KOPT-K1 (cell line): ENCODE measurements around the gene KIRREL3.

Experiments
- H3K27ac ChIP-seq: fragments of 200-600 bp; sonication (generic); 2 replicates; pipeline ENCODE4 v1.5.1; 2016; ENCODE audit warnings: antibody characterized with exemption, mild to moderate bottlenecking, low read depth, low read length; ENCODE audit not compliant: poor library complexity, severe bottlenecking
- H3K36me3 ChIP-seq: fragments of 200-600 bp; sonication (generic); 2 replicates; pipeline ENCODE4 v1.5.1; 2017; ENCODE audit warnings: antibody characterized with exemption, mild to moderate bottlenecking, low read length, moderate library complexity; ENCODE audit not compliant: insufficient read depth
- H3K9me3 ChIP-seq: fragments of 200-600 bp; sonication (generic); 2 replicates; pipeline ENCODE4 v1.5.1; 2017; ENCODE audit warnings: antibody characterized with exemption, low read length, mild to moderate bottlenecking; ENCODE audit not compliant: insufficient read depth, poor library complexity, severe bottlenecking

The KIRREL3 gene

GRCh38 chr11:126598344-126599216 is 402.0 kb downstream of the KIRREL3 start:
- Histone ChIP-seq H3K36me3 (no peaks in the 10 kb centered on the region), H3K9me3 (peaks cover 6% of the 10 kb centered on the region), H3K27ac (no peak overlapping the region)

- Histone ChIP-seq H3K9me3 (peaks cover 6% of the 10 kb centered on the region), H3K27ac (no peak overlapping the region), H3K36me3 (no peaks in the 10 kb centered on the region)
Measured at GRCh38 chr11:126597041-126597440, 403.5 kb downstream of the KIRREL3 start.

- Histone ChIP-seq H3K27ac (no peak overlapping the region), H3K9me3 (peaks cover 6% of the 10 kb centered on the region), H3K36me3 (no peaks in the 10 kb centered on the region)
Measured at GRCh38 chr11:126596474-126596873, 404.1 kb downstream of the KIRREL3 start.

- H3K36me3 ChIP-seq, result no peaks in the 10 kb centered on the region
- no peak overlapping the region for H3K27ac ChIP-seq
- peaks cover 6% of the 10 kb centered on the region for H3K9me3 ChIP-seq
Measured at GRCh38 chr11:126595560-126595959, 405.0 kb downstream of the KIRREL3 start.

GRCh38 chr11:126594921-126595367 is 405.6 kb downstream of the KIRREL3 start:
- H3K36me3 ChIP-seq, result no peaks in the 10 kb centered on the region
- no peak overlapping the region for H3K27ac ChIP-seq
- H3K9me3 ChIP-seq, result peaks cover 6% of the 10 kb centered on the region

GRCh38 chr11:126592496-126593410 is 407.8 kb downstream of the KIRREL3 start:
- H3K27ac ChIP-seq, result no peak overlapping the region
- H3K36me3 ChIP-seq, result no peaks in the 10 kb centered on the region
- H3K9me3 ChIP-seq, result no peaks in the 10 kb centered on the region

GRCh38 chr11:126591966-126592489 is 408.5 kb downstream of the KIRREL3 start:
- H3K36me3 ChIP-seq, result no peaks in the 10 kb centered on the region
- no peak overlapping the region for H3K27ac ChIP-seq
- H3K9me3 ChIP-seq, result no peaks in the 10 kb centered on the region

GRCh38 chr11:126589492-126589803 is 411.1 kb downstream of the KIRREL3 start:
- H3K36me3 ChIP-seq, result no peaks in the 10 kb centered on the region
- H3K9me3 ChIP-seq, result no peaks in the 10 kb centered on the region
- H3K27ac ChIP-seq, result no peak overlapping the region

GRCh38 chr11:126588630-126589491 is 411.7 kb downstream of the KIRREL3 start:
- H3K27ac ChIP-seq, result no peak overlapping the region
- no peaks in the 10 kb centered on the region for H3K36me3 ChIP-seq

GRCh38 chr11:126587541-126587940 is 413.0 kb downstream of the KIRREL3 start:
- Histone ChIP-seq H3K9me3 (no peaks in the 10 kb centered on the region), H3K27ac (no peak overlapping the region), H3K36me3 (no peaks in the 10 kb centered on the region)

More at GRCh38 chr11:126588630-126589491, 411.7 kb downstream of the KIRREL3 start:
- H3K9me3 ChIP-seq, result no peaks in the 10 kb centered on the region

- Histone ChIP-seq H3K36me3 (no peaks in the 10 kb centered on the region), H3K27ac (no peak overlapping the region), H3K9me3 (no peaks in the 10 kb centered on the region)
Measured at GRCh38 chr11:126585774-126586491, 414.6 kb downstream of the KIRREL3 start.

- Histone ChIP-seq H3K27ac (no peak overlapping the region), H3K9me3 (no peaks in the 10 kb centered on the region), H3K36me3 (no peaks in the 10 kb centered on the region)
Measured at GRCh38 chr11:126585388-126585773, 415.2 kb downstream of the KIRREL3 start.

GRCh38 chr11:126583594-126584427 is 416.8 kb downstream of the KIRREL3 start:
- no peaks in the 10 kb centered on the region for H3K9me3 ChIP-seq
- H3K27ac ChIP-seq, result no peak overlapping the region
- H3K36me3 ChIP-seq, result no peaks in the 10 kb centered on the region
